HL-60 (cell line): ENCODE data around the gene DRC3.

Experiments used
- CTCF ChIP-seq: IDR thresholded peaks from one replicate; pipeline ENCODE4 v1.5.1; 2011; ENCODE audit warnings: low read length, control low read depth, inconsistent platforms; ENCODE audit not compliant: insufficient read depth
- GABPA ChIP-seq: IDR thresholded peaks from 2 replicates; pipeline ENCODE4 v1.6.1; 2012; ENCODE audit warnings: low read depth
- POLR2AphosphoS5 ChIP-seq: IDR thresholded peaks from 2 replicates; pipeline ENCODE4 v1.6.1; 2012; ENCODE audit warnings: low read depth

- TF ChIP-seq POLR2AphosphoS5 (no peak), CTCF (no peak), GABPA (no peak)
These were observed 8.0 kb upstream of the DRC3 start for GRCh38 chr17:17964710-17965109.
